Measurements from ENCODE around the gene CCDC61.

CCDC61 gene, protein sequence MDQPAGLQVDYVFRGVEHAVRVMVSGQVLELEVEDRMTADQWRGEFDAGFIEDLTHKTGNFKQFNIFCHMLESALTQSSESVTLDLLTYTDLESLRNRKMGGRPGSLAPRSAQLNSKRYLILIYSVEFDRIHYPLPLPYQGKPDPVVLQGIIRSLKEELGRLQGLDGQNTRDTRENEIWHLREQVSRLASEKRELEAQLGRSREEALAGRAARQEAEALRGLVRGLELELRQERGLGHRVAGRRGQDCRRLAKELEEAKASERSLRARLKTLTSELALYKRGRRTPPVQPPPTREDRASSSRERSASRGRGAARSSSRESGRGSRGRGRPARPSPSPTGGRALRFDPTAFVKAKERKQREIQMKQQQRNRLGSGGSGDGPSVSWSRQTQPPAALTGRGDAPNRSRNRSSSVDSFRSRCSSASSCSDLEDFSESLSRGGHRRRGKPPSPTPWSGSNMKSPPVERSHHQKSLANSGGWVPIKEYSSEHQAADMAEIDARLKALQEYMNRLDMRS

DNA sequence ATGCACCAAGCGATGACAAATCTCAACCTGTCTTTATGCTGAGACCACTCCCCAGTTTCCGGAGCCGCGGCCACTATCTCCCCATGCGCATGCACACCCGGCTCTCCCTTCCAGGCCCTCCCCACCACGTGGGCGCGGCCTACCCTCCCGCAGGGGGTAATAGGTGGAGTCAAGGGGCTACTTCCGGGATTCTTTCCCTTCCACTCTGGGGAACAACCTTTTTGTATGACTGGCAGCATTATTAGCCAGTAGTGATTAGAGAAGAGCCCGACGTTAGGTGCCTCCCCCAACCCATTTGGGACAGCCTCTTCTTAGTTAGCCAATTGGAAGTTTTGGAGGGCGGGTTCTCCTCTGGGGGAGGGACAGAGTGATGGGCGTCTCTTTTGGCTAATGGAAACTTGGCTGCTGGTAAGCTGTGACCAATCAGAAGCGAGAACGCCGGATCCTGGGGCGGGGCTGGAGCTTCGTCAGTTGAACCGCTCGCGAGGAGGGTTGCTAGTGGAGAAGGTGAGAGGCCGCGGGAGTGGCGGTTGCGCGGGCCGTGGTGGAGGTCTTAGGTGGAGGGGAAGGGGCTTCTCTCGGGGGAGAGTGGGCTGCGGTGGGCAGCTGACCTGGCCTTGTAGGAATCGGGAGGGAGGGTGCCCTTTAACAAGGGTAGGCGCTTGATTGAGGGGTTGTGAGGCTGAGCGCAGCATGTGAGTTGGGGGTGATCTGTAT lies at the start of gene CCDC61:
Gene CCDC61, plus strand, starts transcription at position 470 of the 717 bp plus-strand sequence. CDS start 7,552 bp downstream, outside the sequence.
- peak; percentile 98 for FAIRE-seq

DNA sequence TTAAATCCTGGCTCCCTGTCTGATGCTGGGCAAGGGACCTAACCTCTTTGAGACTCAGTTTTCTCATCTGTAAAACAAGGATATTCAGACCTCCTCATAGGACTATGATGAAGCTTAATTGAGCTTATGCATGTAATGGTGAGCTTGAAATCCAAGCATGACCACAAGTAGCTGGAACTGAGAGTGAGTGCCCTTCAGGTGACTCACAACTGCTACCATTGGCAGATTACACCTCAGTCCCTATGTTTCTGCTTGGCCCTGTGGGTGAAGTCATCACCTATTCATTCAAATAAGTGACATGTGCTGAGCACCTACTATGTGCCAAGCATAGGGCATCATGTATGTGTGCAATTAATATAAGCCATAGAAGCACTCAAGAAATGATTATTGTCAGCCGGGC lies 47.3 kb upstream of the CCDC61 start:
- FAIRE-seq, result no peak

DNA sequence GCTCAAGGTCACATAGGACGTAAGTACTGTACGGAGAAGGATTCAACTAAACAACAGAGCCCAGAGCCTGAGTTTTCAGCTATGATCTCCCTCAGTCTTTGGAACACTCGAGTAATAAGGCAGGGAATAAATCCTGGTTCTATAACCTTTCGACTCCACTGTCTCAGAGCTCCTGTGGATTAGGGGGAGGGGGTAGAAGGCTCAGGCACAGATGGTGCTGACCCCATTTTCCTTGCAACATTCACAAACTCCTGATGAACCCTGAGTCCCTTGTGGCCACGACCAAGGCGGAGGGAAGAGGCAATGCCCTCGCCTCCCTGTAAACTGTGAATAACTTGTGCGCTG lies 43.0 kb upstream of the CCDC61 start:
- FAIRE-seq, result no peak

DNA sequence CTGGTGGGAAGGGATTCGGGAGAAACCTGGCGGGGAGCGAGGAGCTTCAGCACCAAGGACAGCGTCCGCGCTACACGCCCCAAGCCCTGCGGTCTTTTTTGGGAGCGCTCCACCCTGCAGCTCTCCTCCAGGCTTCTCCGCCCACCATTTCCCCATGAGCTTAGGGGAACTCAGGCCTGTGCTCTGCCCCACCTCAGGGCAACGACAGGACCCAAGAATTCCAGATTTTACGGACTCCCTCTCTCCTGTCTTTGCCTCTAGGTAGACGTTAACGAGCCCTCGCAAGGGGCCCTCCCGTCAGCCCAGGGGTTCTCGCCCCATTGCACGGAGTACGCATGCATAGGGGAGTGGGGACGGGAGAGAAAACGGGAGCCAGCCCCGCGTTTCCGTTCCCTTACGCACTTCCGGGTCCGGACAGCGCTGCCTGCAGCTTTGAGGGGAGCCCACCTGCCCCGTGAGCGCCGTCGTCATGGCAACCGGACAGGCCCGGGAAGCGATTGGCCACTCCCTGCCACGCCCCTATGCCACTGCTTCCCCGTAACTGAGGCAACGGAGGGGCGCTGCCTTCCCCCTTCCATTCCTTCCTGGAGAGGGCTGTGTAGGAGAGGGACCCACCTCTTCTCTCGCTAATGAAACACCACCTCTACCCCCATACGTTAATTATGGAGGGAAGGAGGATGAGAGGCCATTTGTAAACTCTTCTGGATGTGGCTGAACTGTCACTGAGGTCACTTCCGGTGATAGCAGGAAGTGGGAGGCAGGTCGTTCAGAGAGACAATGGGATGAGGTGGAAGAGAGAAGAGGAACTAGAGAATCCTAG lies 42.4 kb upstream of the CCDC61 start:
- no peak for FAIRE-seq

DNA sequence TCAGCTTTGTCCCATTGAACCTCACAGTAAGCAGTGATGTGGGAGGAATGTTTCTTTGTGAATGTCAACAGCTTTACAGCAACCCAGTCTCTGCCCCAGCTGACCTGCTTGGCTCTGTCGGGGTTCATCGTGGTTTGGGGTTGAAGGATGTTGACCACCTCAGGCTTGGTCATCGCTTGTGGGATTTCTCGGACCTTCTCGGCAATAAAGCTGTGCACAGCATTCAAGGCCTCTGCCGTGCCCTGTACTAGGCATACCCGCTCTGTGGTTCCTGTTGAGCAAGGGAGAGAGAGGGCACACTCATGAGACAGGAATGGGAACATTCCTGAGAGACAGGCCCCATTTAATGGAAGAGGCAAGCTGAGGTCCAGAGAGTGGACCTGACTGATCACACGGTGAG lies 41.6 kb upstream of the CCDC61 start:
- FAIRE-seq, result no peak

DNA sequence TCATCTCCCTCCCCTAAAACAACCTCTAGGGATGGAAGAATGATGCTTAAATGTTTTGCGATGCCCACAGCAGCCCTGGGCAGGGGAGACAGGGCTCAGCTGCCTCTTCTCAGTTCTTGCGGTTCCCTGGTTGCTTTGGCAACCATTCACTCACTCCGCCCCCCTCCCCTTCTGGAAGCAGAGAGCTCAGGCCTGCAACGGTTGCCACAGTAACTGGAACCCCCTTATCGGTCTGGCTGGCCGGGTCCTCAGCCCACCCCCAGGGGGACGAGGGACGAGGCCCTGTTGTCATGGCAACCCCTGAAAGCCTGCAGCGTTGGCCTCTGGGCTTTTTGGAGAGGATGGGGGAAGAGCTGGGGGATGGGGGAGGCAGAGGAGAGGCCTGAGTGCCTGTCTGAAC lies 41.1 kb upstream of the CCDC61 start:
- no peak for FAIRE-seq

DNA sequence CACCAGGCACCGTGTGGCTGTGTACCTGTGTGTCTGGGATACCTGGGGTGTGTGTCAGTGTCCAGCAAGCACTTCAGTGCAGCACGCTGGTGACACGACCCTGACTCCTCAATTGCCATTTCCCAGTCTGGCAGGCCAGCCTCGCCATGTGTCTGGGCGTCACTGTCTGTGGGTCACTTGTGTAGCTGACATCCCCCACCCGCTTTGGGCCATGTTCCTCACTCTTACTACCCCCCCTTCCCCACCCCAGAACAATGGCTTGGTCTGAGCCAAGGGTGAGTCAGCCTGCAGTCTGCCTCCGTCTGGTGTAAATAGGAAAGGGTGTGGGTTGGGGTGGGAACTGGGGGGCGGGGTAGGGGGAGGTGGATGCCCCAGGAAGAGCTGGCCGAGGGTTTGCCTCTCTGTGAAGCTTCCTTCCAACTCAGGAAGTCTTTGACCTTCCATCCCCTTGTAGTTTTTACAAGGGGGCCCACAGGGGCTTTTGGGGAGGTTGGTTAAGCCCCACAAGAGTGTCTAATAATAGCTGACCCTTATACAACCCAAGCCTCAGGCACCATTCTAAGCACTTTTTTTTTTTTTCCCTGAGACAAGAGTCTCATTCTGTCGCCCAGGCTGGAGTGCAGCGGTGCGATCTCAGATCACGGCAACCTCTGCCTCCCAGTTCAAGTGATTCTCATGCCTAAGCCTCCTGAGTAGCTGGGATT lies 39.2 kb upstream of the CCDC61 start:
- FAIRE-seq, result no peak

DNA sequence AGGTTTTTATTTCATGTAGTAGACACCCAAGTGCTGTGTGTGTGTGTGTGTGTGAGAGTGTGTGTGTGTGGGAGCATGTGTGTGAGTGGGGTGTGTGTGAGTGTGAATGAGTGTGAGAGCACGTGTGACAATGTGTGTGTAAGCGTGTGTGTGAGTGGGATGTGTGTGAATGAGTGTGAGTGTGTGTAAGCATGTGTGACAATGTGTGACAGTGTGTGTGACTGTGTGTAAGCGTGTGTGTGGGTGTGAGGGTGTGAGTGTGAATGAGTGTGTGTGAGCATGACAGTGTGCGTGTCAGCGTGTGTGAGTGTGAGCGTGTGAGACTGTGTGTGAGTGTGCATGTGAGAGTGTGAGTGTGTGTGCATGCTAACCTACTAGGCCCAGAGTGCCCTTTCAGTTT lies 36.9 kb upstream of the CCDC61 start:
- FAIRE-seq, result no peak

DNA sequence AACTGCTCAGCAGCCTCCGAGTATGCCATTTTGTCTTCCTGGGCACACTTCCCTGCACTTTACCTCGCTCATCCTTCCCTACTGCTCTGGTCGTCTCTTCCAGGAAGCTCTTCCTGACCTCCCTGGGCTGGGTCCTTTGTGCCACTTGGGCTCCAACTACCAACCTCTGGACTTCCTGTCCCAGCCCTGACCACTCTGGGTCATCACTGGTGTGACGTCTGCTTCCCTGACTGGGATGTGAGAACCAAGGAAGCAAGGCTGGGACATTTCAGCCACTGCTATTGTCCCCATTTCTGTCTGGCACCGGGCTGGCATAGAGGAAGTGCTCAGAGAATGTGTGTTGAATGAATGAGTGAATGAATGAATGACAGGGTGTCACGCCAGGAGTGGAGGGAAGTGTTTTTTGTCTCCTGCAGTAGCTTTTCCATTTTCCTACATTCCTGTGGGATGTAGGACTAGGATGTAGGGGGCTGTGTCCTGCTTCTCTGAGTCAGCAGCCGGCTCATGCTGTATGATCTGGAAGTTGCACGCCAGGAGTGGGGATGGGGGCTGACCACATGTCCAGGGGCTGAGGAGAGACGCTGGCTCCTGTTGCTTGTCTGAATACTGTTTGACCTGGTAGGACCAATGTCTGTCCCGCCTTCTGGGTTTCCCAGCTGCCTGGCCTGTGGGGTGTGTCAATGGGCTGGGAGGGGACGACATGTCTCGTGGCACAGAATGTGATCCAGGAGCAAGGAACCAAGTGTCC lies 36.3 kb upstream of the CCDC61 start:
- no peak for FAIRE-seq

DNA sequence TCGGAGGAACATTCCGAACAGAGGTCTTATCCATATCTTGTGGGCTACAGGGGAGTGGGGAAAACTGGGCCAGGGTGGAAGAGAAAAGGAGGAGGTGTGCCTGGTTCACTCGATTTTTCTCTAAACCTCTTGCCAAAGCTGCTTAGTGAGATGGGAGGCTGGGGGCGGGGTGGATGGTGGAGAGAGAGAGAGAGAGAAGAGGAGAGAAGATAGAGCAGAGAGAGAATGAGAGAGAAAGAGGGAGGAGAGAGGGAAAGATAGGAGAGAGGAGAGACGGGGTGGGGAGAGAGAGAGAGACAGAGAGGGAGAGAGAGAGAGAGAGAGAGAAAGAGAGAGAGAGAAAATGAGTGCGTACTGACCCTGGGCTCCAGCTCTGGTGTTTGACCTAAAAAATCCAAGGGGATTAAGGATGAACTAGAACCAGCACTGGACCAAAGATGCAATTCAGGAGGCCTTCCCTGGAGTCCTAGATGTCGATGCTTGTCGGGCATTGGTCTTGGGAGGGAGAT lies 35.7 kb upstream of the CCDC61 start:
- no peak for FAIRE-seq

DNA sequence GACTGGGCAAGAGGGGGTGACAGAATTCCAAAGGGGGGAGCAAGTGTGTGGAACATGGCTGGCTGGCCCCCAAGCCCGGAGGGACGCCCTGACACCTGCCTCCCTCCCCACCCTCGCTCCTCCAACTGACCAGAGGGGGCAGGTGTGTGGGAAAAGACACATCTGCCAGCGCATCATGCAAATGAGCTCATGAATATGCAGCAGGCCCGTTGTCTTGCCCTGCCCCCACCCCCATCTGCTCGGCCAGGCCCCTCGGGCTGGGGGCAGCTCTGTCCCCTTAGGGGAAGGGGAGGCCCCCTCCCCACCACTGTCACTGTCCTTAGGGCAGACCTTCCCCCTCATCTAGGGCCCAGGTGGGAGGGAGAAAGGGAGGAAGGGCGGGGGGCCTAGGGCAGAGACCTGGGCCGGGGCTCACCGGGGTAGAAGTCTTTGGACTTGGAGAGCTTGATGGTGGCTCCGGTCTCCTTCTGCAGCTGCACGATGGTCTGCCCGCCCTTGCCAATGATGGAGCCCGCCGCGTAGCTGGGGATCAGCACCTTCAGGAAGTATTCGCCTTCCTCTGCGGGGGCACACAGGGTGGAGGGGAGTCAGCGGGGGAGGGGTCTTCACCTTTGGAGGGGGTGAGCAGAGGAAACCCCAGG lies 34.6 kb upstream of the CCDC61 start:
- no peak for FAIRE-seq

DNA sequence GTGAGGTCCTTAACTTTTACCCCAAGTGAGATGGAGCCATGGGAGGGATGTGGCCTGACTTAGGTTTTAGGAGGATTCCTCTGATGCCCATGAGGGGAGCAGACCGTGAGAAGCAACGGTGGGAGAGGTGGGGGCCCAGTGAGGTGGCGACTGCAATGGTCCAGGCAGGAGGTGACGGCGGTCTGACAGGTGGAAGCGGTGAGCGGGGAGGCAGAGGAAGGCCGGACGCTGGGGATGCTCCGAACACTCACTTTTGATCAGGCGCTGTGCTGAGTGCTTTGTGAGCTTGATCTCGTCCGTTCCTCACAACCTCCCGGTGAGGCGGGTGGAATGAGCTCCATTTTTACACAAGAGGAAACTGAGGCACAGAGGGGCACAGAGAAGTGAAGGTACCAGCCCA lies 33.2 kb upstream of the CCDC61 start:
- FAIRE-seq, result no peak

DNA sequence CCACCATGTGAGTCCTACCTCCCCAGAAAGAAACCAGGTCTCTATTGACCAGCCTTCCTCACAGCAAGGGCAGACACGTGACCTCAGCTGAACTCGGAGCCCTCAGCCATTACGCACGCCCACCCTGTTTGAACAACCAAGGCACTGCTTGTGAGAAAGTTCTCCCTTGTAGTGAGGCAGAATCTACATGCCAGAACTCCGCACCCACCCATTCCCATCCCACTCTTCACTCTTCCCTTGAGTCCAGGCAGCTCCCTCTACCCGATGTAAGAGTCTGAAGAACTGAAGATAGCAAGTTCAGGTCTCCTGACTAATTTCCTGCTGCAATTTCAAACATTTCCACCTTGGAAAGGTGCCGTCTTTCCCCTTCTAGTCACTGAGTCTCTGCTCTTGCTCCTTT lies 28.0 kb upstream of the CCDC61 start:
- FAIRE-seq, result no peak

DNA sequence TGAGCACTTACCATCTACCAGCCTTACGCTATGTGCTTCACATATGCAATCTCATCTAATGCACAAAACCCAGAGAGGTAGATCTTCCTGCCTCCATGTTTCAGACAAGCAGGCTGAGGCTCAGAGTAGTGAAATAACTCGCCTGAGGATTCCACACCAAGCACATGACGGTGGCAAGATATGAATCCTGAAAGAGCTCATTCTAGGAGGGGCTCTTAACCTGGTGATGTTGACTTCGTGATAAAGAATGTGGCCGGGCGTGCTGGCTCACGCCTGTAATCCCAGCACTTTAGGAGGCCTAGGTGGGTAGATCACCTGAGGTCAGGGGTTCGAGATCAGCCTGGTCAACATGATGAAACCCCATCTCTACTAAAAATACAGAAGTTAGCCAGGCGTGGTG lies 26.6 kb upstream of the CCDC61 start:
- no peak for FAIRE-seq

DNA sequence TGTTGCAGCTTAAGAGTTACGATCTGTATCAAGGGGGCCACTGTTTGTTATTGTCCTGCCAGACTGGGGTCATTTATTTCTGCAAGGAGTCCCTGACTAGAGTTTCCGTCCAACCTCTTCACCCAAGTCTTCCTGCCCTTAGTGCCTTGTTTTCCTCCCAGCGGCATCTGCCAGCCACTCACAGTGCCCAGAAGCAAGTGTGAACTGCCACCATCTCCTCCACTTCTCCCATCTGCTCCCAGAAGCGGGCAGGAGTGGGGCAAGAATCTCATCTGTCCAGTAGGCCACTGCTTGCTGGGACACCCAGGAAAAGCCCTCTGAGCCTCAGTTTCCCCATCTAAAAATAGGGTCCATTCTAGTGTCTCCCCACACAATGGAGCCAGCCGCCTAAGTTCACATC lies 25.6 kb upstream of the CCDC61 start:
- FAIRE-seq, result no peak

DNA sequence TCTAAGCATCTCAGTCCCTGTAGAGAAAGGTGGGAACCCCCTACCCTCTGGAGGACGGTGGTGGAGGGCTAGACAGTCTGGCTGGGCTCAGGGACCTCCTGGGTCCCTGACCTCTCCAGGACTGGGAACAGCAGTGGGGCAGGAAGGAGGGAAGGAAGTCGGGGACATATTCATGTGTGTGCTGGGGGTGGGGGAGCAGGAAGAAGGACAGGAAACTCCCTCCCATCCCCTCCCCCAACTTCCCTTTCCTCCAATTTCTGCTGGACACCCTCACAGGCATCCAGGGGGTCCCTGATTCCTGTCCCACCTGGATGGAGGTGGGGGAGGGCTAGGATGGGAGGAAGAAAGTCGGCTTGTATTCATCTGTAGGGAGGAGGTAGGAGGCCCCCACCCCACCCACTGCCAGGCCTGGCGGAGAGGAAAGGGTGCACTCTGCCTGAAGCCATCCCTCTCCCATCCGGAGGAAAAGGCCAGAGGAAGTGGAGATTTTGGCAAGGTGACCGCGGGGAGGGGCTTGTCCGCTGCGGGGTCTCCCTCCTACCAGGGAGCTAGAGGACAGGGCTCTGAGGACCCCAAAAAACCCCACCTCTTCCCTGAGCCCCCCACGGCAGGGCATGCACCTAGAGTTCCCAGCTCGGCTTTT lies 23.9 kb upstream of the CCDC61 start:
- FAIRE-seq, result no peak

DNA sequence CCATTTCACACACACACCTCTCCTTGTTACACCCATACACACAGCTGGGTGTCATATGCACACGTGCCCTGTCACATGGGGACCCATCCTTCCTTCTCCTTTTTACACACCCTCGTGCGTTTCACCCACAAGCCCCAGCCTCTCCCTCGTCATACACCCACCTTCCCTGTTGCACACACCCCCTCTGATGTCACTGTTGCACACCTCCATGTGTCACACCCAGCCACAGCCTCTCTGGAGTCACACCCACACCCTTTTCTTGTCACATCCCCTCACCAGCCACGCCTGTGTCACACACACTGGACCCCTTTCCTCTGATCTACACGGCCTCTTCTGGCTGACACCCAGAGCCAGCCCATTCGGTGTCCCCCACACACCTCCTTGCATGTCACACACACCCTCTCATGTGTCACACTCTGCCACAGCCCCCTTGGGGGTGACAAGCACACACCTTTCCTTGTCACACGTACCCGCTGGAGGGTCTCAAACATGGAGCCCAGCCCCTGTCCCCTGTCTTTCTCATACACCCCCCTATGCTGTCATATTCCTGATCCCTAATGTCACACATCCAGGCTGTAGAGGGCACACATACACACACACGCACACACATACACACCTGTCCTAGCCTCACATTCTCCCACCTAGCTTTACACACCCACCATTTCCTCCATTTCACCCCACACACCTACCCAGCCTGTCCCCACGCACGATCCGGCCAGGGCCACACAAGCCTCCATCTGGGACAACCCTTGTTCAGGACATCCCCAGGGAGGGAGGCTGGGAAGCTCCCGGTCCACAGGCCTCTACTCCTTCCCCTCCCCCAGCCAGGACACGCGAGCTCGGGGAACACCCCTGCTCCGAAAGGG lies 23.0 kb upstream of the CCDC61 start:
- no peak for FAIRE-seq

DNA sequence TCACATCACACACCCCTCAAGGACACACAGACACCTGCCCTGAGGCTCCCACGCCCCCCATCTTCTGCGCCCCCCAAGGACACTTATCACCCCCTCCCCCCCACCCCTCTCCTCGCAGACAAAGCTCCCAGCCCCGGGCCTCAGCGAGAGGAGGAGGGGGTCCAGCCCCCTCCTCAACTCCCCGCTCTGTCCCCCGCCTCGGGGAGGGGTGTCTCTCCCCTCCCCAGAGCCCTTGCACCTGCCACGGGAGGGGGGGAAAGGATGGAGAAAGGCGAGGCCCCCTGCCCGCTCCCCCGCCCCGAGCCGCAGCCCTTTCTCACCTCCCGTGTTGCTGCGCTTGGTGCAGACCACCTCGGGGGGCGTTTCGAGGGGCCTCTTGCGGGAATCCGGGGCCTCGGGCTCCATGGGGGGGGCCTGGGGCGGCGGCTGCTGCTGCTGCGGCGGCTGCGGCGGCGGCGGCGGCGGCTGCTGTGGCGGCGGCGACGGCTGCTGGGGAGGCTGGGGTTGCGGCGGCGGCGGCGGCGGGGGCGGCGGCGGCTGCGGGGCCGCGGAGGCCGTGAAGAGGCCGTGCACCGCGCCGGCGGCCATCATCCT lies 22.2 kb upstream of the CCDC61 start:
- FAIRE-seq, result no peak

Data from colon (tissue), 2 donors.